Activated CD4-positive, CD25-positive, alpha-beta regulatory T cell treated with anti-CD3 and anti-CD28 coated beads, Interleukin-2, amount 50 U/mL, for 24 hours (primary cell): ENCODE measurements around the gene CC2D1A.

Source experiments
- ATAC-seq, 2 donors: fragments of 150-1000 bp; cut with Tn5 transposase; one replicate each; pipeline ENCODE4 v1.10.0; 2021; ENCODE audit warnings: mild to moderate bottlenecking in 1 of 2, moderate library complexity in 1 of 2

CC2D1A gene

GRCh38 chr19:13942023-13942684 lies 36.2 kb downstream of the CC2D1A start:
- ATAC-seq: no peak

GRCh38 chr19:13946414-13946813 lies 40.4 kb downstream of the CC2D1A start:
- no peak for ATAC-seq

GRCh38 chr19:13951043-13951442 lies 45.0 kb downstream of the CC2D1A start:
- no peak for ATAC-seq

- ATAC-seq: peak; percentile 2
Observed at GRCh38 chr19:13951799-13952153, 45.8 kb downstream of the CC2D1A start.

- peak; percentile 98 to 99 for ATAC-seq
Observed at GRCh38 chr19:13952154-13952930, 46.3 kb downstream of the CC2D1A start, which contains the start of gene DCAF15. Gene DCAF15, plus strand, starts transcription at chr19:13952509. Its CDS starts 4 bp downstream, at chr19:13952513.

GRCh38 chr19:13952931-13953531 lies 47.0 kb downstream of the CC2D1A start:
- ATAC-seq: no peak

- no peak for ATAC-seq
Observed at GRCh38 chr19:13954185-13954584, 48.2 kb downstream of the CC2D1A start.

GRCh38 chr19:13955662-13956364 lies 49.8 kb downstream of the CC2D1A start:
- ATAC-seq: no peak

GRCh38 chr19:13956365-13956744 lies 50.4 kb downstream of the CC2D1A start:
- no peak for ATAC-seq

GRCh38 chr19:13957051-13957450 lies 51.0 kb downstream of the CC2D1A start:
- no peak for ATAC-seq

GRCh38 chr19:13958043-13958442 lies 52.0 kb downstream of the CC2D1A start:
- ATAC-seq: no peak

- no peak for ATAC-seq
Observed at GRCh38 chr19:13959141-13959961, 53.4 kb downstream of the CC2D1A start.

GRCh38 chr19:13959962-13960862 lies 54.2 kb downstream of the CC2D1A start:
- ATAC-seq: peak in 1 of 2 donors; percentile 27

GRCh38 chr19:13960863-13961784 lies 55.1 kb downstream of the CC2D1A start:
- no peak for ATAC-seq

- ATAC-seq: no peak
Observed at GRCh38 chr19:13961826-13962698, 56.1 kb downstream of the CC2D1A start.

- ATAC-seq: no peak
Observed at GRCh38 chr19:13962699-13963602, 57.0 kb downstream of the CC2D1A start.

GRCh38 chr19:13963603-13964105 lies 57.7 kb downstream of the CC2D1A start:
- ATAC-seq: no peak

- ATAC-seq: no peak
Observed at GRCh38 chr19:13964776-13965175, 58.8 kb downstream of the CC2D1A start.
